GDM1 (cell line): ENCODE results near the gene PRKCE.

ENCODE experiments used
- DNase-seq: peaks from one replicate; lab custom pipeline; 2025; lab: John Stamatoyannopoulos, UW

Gene PRKCE

DNA sequence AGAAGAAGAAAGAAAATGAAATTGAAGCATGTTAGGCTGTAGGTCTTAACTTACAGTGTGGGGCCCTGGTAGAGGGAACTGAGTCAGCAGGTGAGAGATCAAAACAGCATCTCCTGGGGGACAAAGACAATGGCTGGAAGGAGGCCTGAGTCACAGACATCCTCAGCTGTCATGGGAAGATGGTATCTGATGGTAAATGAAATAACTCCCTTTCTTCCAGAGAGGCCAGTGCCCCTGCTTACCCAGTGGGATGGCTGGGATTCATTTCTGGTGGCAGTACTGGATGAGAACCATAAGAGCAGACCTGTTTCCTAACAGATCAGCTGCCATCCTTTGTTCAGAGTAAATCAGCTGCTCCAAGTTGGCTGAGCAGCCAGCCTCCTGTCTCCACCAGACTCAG lies 394.4 kb downstream of the PRKCE start:
- no peak for DNase-seq

DNA sequence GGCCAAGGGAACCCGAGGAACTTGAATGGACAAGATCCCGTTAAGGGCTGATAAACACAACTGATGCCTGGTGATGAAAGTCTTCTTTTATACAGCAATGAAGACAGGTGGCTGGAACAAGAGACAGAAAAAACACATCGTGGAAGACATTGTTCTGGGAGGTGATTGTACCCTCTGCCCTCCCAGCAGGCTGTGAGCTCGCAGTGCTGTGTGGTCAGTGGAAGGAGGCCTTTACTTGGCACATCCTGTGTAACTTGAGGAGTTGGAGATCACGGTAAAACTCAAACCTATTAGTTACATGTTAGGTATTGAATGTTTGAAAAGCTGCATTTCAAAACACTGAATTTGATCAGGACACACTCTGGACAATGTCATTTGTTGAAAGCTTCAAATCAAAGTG lies 395.8 kb downstream of the PRKCE start:
- DNase-seq = no peak

DNA sequence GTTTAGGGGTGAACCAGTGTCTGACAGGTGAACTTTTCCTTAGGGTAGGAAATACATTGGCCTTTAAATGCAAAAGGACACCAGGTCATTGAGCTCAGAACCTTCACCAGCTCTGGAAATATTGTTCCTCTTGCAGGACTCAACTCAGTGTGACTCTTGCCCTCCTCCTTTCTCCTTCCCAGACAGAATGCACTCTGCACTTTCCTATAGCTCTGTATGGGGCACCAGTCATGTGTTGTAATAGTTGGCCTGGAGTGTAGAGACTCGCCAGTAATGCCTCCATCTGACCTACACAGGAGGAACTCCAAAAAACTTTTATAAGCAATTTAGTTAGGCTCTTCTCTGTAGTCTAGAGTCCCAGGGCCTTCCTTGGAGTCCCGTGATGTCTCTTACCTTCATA lies 397.2 kb downstream of the PRKCE start:
- no peak for DNase-seq

- no peak for DNase-seq
Measured at GRCh38 chr2:46050027-46050426, 398.6 kb downstream of the PRKCE start.

DNA sequence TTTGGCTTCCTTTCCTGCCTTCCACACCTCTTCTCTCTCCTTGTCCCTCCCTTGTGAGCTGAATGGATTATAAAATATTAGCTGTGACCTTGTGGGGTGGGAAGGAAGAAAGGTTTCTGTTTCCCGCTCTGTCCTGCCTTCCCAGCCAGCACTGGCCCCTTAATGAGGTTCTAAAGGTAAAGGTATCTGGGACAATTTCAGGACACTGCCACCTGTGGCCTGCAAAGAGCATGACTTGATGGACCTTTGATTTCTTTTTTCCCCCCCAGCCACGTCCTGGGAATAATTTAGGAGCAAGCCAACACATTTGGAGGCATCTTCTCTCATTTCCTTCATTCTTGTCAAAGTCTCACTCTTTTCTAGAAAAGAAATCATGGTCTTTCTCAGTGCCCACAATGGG lies 399.0 kb downstream of the PRKCE start:
- no peak for DNase-seq

DNA sequence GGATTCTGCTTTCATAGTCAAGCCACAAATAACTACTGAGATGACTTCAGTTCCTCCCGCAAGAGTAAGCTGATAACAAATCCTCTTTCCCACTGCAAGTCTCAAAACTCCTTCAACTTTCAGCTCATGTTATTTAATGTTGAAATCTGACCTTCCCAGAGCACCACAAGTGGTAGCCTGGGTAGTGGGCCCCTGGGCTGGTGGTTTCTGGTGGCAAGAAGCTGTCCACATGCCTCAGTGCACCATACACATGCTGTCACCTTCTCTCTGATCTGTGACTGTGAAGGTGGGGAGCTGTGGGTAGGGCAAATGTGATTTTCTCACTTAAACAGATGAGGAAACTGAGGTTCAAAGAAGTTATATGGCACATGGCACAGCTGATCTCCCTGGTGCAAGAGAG lies 399.6 kb downstream of the PRKCE start:
- no peak for DNase-seq

DNA sequence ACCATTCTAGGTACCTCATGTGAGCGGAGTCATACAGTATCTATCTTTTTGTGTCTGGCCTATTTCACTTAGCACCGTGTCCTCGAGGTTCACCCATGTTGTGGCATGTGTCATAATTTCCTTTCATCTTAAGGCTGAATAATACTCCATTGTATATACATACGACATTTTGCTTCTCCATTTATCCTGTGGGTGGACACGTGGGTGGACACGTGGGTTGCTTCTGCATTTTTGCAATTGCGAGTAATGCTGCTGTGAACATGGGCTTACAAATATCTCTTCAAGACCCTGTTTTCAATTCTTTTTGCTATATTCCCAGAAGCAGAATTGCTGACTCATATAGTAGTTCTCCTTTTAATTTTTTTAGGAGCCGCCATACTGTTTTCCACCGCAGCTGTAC lies 402.1 kb downstream of the PRKCE start:
- peak; percentile 13 for DNase-seq

- no peak for DNase-seq
Measured at GRCh38 chr2:46056541-46056940, 405.1 kb downstream of the PRKCE start.

- no peak for DNase-seq
Measured at GRCh38 chr2:46058140-46058539, 406.7 kb downstream of the PRKCE start.

GRCh38 chr2:46062637-46063412 lies 411.4 kb downstream of the PRKCE start:
- DNase-seq = peak; percentile 42

DNA sequence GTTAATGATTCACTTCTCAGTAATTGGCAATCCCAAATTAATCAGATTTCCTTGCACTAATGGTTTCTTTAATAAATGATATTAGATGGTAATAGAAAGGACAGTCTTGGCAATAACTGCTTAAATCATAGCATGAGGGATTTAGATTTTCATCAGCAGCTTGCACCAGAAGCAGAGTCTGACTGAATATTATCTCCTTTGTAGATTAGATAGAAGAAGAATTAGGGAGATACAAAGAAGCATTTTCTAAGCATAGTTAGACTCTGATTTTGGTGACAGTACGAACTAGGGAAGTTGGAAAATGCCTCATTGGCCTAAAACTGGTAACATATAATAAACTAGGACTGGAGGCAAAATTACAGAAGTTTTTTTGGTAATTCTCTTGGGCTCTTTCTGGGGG lies 412.9 kb downstream of the PRKCE start:
- no peak for DNase-seq

GRCh38 chr2:46065152-46065551 lies 413.7 kb downstream of the PRKCE start:
- no peak for DNase-seq

DNA sequence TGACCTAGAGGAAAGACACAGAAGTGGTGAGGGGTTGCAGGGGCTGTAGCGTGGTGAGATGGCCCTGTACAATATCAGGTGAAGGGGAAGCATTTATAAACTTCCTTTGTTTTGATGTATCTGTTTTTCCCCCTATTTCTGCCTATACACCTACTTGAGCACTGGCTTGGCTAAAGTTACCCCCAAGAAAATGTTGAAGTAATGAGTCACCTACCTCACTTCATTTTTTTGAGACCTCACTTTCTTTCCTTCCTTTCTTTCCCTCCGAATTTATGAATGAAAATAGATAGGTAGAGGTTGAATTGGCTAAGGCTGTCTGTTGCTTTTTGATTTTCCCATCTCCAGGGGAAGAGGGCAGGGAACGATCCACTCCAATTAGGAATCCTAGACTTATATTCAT lies 414.6 kb downstream of the PRKCE start:
- DNase-seq = no peak

DNA sequence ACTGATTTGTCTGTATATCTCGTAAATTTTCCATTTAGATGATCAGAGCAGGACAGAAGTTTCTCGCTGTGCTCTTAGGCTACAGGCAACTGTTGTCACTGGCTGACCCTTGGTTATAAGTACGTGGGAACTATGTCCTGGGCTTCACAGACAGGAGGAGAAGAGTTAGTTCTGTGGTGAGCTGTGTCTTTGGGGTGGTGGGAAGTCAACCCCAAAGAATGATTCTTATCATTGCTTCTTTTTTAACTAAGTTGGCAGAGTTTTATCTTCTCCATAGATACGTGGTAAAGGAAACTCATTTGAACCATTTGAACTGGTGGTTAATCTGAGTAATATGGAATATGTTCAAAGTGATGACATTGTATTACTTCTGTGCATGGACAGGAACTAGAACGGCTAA lies 415.1 kb downstream of the PRKCE start:
- DNase-seq = no peak

DNA sequence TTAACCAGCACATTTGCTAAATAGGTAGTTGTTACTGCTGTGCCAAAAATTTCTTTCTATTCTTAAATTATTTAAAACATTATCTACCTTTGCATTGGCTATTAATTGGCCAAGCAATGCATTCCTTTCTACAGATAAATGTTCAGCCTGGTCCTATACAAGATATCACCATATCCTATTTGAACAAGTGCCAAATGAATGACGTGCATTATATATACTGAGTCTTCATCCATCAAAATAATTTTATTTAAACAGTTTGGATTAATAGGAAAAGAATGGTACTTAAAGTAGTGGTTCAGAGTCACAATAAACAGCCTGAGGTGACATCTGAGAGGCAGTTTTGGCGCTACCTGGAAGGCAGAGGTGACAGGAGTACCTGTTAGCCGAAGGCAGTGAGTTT lies 415.6 kb downstream of the PRKCE start:
- no peak for DNase-seq

DNA sequence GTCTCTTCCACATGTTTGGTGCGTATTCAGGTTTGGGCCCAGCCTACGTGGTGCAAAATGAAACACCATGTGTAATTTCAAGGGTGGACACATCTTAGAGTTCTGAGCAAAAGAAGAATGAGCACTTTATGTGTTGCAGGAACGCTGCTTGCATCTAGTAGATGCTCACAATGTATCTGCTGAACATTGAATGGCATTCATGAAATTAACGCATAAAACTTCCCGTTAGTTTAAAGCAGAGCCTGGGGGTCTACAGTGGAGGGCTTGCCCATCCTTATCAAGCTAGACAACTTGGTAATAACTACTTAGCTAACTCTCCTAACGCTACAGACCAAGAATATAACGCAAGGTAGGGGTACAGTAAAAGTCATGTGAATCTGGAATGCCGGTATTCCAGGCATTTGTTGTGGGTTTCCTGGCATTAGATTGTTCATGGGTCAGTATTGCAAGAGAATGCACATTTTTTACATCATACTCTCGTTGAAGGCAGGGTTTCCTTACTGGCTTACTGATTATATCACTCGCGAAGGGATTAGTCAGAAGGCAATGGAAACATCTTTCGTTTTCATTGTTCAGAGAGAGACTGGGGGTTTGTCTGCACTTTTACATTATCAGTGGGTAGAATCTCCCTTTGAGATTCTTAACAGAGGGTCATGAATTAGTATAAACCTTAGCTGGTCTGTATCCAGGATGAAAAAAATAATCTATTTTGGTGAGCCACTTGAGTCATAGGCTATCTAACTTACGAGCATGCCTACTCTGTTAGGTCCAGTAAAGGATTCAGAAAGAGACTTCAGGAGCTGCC lies 416.2 kb downstream of the PRKCE start:
- DNase-seq = no peak

DNA sequence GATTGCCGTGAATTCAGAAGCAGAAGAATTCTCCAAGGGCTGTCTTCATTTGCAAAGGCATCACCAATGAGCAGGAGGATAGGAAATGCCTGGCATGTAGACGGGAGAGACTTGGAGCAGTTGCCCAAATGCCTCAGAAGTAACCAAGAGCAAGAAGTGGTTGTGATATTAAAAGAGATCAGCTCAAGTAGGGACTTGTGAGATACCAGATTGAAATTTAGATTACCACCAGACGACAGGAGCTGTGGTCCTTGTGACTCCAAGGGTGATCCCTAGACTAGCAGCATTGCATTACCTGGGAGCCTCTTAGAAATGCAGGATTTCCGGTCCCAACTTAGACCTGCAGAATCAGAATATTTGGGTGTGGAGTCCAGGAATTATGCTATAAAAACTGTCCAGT lies 417.2 kb downstream of the PRKCE start:
- DNase-seq = no peak

DNA sequence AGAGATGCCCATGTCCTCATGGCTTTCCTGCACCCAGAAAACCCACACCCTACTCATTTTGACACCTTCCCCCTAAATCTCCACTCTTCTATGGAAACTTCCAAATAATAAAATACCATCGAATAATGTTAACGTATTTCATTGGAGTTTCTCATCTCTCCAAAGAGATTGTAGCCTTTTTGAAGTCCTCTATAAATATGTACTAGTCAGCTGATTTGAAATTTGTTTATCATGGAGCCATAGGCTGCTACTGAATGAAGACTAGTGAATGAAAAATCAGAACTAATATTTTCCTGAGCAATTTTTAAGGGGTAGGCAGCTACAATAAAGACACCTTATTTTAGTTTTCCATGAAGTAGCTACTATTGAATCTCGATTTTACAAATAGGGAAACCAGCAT lies 419.6 kb downstream of the PRKCE start:
- DNase-seq = no peak

- no peak for DNase-seq
Measured at GRCh38 chr2:46072101-46072820, 420.8 kb downstream of the PRKCE start.

GRCh38 chr2:46073540-46074046 lies 422.1 kb downstream of the PRKCE start:
- no peak for DNase-seq

DNA sequence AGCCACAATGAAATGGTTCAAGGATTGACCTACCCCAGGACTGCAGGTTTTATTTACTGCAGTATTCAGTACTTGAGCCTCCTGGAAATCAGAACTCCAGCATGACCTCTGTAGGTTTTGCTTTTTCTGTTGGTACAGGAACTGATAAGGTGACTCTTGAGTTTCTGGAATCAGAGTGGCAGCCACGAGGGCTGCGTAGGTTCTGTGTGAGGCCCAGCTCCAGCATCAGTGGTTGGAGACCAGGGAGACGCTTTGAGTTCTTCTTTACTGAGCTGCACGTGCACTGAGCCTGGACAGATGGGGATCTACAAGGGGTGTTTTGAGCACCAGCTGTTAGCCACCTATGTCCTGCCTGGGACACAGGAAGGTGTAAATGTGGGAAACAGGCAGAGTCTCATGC lies 423.0 kb downstream of the PRKCE start:
- no peak for DNase-seq

DNA sequence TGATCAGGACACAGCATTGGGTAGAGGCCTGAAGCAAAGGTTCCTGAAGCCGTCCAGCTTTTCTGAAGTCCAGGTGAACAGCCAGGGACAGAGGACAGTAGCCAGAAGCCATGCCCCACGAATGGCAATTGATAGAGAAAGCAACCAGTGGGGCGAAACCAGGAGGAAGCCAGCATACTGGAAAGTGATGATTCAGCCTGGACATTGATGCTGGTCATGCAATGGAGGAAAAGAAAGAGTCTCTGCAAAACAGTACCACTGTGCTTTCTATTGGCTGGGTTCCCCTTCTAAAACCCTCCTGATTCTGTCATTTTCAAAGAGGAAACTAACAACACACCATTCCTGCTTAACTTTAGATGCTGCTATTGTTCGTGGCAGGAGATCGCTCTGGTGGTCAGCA lies 424.4 kb downstream of the PRKCE start:
- no peak for DNase-seq

GRCh38 chr2:46076251-46076650 lies 424.8 kb downstream of the PRKCE start:
- DNase-seq = no peak
